DMS114 treated with DMSO at 0.1 percent for 48 hours (cell line): Measurements from ENCODE around the gene NBAS.
"Not testable (repeated sequence)": the region's sequence is repeated elsewhere in the genome, so short reads cannot be mapped to it uniquely, and the experiment has no call there.

Source experiments
- DNase-seq: peaks from one replicate; lab custom pipeline; 2025; ENCODE audit not compliant: unreplicated experiment; lab: John Stamatoyannopoulos, UW

NBAS gene

DNA sequence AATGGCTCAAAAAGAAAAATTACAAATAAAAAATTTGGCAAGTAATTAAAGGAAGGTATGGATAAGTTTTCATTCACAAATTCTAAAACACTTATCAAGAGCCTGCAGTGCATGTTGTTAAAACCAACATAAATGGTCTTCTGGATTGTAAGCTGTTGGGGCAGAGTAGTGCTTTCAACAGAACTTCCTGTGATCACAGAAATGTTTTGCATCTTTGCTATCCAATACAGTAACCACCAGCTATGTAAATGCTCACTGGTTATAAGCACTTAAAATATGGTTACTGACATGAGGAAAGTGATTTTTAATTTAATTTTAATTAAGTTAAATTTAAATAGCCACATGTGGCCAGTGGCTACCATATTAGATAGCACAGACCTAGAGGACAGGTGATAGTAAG lies 133.1 kb downstream of the NBAS start:
- no peak for DNase-seq

DNA sequence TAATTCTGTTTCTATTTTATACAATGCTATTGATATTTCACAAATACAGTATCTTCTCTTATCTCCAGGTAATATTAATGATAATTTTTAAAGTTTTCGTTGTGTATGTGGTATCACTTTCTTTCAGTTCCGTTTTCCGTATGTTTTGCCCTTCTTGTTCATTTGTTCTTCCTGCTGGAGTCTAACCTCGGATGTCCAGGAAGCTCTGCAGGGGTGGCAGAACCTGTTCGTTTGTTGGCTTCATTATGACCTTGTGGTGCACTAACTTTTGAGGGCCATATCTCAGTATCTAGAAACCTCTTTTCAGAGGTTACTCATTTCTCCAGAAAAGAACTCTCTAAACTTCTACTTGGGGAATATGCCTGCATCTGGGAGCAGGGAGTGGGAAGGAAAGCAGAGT lies 134.5 kb downstream of the NBAS start:
- DNase-seq = no peak

DNA sequence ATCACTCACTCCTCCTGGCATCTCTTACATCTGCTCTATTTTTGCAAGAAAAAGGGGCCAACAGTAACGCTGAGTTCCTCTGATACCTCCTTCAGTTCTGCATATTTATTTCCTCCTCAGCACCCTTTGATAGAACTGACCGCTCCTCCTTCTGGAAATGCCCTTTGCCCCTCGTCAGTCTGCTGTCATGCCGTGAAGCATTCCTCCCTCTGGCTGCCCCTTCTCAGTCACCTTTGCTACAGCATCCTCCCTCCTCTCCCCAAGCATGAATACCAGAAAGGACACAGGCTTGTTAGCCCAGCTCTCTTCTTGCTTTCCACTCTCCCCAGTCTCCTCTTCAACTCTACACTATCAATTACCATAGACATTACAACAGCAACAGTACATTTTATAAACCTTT lies 135.4 kb downstream of the NBAS start:
- no peak for DNase-seq

DNA sequence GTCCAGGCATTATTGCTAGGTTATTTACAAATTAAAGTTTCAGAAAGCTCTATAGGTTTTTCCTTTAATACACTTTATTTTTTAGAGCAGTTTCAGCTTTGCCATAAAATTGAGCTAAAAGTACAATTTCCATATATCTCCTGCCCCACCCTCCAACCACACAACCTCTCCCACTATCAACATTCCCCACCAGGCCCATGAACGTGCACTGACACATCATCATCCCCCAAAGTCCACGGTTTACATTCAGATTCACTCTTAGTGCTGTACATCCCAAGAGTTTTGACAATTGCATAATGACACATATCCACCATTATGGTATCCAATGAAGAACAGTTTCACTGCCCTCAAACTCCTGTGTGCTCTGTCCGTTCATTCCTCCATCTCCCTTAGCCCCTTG lies 139.4 kb downstream of the NBAS start:
- DNase-seq = no peak

DNA sequence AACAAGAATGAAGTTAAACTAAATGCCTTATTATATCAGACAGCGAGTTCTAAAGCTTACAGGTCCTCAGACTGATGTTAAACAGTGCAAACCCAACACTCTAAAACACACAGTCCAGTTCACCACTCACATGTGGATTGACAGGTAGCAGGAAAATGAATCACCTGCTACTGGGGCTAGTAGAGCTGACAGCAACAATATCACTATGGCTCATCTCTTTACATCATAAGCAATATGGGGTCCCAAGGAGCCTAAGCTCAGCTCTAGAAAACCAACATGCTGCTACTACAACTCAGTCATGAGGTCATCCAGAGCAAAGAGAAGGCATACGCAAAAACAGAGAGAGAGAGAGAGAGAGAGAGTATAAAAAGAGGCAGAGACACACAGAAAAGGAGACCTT lies 145.4 kb downstream of the NBAS start:
- no peak for DNase-seq

DNA sequence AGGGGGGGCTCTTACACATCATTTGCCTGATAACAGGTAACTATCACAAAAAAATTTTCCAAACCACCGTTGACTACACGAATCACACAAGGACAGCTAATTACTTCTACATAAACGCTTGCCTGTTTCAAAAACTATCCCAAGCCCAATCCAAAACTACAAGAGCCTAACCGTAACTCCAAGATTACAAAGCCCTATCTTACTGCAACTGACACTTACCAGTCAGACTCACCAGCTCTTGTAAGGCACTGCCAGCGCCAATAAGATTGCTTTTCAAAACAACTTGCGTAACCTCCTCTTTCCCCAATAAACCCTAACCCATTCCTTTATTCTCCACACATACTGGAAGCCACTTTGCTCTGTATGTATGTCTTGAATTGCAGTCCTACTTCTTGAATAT lies 148.4 kb downstream of the NBAS start:
- DNase-seq = no peak

DNA sequence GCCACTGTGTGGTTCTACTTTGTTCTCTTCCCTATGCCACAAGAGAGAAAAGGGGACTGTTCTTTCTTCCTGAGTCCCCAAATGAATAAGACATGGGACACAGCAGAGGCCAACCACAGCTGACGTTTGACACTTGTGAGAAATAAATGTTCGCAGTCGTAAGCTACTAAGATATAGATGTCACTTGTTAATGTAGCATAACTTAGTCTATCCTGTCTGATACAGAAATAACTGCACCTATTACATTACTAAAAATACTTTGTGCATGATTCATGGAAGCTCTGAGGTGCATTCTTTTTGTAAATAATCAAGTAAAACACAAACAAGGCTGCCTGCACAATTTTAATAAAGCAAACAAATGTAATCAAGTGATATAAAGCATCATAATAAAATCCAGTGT lies 148.8 kb downstream of the NBAS start:
- DNase-seq = no peak

DNA sequence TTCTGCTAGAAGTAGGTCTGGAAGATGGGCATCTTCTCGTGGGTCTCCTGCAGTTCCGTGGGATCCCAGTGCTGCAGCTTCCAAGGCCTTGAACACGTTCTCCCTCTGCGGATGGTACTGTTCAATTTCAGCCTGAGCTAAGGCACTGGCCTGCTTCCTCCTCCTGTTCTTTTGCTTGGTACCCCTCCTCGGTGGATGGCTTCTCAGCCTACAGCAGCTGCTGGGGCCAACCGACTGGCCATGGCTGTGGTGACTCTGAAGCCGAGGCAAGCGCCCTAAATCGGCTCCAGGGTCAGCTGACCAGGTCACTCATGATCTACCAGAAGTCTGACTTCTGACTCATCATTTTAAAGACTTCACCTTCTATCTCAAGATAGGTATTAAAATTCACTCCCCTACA lies 150.2 kb downstream of the NBAS start:
- DNase-seq = no peak

DNA sequence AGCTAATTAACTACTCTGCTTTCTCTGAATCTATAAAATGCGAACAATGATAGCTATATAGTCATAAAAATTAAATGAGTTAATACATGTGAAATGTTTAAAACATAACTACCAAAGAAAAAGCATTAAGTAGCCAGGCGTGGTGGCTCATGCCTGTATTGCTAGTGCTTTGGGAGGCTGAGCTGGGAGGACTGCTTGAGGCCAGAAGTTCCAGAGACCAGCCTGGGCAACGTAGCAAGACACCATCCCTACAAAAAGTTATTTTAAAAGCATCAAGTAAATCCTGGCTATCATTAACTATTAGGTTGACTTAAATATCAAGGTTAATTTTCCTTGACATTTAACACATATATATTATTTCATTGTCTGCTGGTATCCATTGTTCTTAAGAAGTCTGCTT lies 152.4 kb downstream of the NBAS start:
- DNase-seq = no peak

DNA sequence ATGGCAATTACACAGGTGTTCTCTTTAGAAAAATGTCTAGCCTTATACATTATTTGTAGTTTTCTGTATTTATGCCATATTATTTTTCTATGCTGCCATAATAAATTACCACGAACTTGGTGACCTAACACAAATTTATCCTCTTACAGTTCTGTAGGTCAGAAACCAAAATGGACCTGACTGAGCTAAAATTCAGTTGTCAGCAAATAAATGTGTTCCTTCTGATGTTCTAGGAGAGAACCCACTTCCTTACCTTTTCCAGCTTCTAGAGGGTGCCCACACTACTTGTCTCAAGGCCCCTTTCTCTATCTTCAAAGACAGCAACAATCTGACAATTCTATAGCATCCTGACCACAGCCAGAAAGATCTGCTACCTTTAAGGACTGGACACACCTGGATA lies 153.5 kb downstream of the NBAS start:
- no peak for DNase-seq

DNA sequence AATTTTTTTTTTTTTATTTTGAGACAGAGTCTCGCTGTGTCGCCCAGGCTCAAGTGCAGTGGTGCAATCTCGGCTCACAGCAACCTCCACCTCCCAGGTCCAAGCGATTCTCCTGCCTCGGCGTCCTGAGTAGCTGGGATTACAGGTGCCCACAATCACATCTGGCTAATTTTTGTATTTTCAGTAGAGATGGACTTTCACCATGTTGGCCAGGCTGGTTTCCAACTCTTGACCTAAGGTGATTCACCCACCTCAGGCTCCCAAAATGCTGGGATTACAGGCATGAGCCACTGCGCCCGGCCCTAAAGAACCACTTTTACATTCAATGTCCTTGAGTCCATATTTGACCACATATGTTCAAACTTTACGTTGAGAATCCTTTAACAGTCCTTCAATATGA lies 156.6 kb downstream of the NBAS start:
- not testable (repeated sequence) for DNase-seq

DNA sequence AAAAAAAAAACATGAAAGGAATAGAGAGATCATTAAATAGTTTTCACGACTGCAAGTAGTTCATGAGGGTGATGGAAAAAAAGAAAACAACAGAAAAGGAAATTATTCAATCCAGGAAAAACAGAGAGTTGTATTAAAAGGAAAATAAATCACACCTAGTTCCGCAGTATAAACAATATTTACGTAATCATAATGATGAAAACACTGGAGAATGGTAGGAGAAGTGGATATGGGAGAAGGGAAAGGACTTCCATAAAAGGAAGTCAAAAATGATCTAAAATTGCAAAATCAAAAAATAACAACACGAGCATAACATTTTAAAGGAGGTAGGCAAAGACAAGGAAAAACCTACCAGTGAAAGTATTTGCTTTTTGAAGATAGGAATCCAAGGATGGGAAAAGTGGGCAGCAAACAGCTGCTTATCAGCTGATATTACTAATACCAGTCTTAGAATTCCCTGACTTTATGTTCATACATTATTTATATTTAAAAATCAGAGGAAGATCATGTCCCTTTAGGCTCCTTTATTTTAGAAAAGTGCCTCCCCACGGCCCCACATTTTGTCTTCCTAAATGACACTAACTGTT lies 160.8 kb downstream of the NBAS start:
- DNase-seq = no peak

DNA sequence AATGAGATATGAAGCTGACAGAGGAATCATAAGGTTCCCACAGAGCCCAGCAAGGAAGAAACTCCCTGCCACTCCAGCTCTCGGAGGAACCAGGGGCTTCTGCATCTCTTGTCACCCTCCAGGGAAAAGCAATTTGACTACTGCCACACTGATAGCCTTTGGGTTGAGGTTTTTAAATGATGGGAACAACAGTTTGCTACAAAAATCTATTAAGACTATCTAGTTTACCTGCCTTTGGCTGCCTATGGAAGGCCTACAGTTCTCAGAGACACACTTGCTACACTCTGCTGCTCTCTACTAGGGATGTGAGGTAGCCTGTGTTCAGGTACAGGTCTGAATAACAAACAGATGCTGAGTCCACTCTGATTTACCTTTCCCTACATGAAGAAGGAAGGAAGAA lies 161.9 kb downstream of the NBAS start:
- DNase-seq = no peak

DNA sequence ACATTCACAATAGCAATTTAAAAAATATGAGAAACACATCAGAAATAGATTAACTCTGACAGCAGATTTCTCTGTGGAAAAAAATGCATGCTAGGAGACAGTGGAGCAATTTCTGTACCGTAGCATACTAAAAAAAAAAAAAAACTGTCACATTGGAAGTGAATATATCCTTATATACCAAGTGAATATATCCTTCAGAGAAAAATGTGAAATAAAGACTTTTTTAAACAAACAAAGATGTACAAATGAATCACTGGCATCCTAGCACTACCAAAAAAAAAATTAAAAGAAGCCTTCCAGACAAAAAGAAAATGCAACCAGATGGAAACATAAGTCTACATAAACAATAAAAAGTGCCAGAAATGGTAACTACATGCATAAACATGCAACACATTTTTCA lies 169.4 kb downstream of the NBAS start:
- DNase-seq = no peak

DNA sequence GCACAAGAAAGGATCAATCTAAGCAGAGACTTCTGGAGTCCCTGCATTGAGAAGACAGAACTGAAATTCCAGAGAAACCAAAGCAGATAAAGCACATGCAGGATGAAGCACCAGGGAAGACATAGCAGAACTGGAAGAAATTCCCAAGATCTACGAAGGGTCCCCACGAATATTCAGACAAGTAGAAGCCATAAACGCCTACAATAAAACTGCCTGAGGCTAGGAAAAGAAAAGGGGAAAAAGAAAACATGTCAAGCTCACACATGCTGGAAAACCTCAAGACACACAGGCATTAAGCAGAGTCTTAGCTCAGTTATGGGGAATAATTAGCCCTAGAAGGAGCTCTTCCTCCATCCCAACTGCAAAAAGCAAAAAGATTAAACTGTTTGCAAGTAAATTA lies 171.2 kb downstream of the NBAS start:
- DNase-seq = no peak

DNA sequence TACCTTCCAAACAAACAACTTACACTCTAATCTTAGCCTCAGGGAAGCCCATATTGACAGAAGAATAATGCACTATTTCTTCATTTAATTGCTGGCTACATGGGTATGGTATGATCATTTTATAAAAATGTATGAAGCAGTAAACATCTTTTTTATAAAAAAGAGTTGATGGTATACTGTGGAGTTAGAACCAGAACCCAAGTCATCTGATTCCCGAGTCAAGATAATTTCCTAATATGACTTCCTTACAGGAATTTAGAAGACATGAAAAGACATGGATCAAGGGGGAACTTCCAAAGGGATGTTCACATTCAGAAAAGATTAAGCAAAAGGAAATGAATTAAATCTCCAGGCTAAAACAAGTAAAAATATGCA lies 171.8 kb downstream of the NBAS start:
- no peak for DNase-seq

DNA sequence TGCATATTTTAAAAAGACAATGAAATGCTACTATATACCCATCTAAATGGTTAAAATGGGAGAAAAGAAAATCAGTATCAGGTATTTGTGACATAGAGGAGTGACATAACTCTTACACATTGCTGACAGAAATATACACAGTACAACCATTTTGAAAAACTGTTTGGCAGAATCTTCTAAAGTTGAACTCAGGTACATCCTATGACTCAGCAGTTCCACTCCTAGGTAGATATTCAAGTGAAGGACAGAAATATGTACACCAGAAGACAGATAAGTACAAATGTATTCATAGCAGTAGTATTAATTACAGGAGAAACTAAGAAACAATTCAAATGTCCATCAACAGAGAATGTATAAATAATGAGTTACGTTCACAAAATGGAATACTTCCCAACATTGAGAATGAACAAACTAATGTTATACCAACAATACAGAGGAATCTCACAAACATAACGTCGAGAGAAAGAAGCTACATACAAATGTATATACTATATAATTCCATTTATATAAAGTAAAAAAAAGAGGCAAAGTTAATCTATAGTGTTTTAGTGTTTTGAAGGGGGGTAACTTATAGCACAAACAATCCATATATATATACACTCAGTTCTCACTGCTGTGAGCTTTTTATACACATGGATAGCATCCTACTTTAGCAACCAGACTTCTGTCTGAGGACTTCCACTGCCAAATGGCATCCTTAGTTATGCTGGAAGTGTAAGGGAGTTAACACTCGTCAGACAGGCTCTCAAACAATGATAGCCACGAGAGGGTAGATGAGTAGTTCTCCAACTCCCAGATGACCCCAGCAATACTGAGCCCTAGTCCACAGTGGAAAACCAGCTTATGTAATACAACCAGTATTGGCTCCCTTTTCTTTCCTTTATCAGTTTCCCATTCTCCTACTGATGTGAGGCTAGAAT lies 172.5 kb downstream of the NBAS start:
- DNase-seq = no peak

DNA sequence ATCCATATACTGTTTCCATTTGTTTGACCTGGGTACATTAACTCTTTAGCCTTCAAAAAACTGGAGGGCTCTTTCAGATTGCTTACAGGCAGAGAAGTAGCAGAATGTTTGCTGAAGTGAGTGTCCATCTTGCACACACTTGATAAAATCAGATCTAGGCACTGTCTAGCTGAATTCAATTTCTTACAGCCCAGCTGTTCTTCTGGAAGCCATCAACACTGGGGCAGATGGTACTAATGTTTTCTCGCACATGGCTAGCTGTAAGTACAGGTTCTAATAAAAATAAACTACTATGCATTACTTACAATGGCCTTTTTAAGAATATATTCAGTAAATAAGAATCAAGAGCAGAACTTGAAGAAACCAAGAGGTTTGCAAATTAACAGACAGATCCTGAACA lies 175.9 kb downstream of the NBAS start:
- DNase-seq = no peak

DNA sequence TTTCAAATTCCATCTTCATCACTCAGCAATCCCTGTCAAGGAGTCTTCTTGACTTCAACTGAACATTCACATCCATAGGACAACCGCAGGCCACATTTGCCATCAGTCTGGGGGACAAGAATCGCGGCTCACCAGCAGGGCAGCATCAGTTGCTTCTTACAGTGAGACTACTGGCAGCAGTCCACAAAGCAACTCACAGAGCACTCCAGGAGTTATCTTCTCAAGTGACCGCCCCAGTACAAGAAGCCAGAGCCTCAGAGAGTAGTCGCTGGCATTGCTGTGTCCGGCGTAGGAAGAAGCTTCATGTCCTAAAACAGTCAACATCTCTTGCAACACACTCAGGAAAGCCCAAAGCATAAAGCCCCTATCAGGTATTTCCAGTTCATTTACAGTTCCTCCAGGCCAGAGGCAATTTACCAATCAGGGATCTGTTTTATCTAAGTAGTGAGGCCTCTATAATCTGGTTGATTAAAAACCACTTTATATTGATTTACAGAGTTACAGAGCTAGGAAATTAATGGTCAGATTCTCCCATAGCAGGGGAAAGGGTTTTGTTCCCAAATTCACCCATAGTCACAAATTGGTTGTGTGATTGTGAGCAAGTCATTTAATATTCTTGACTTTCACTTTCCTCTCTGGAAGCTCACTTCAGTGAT lies 177.3 kb downstream of the NBAS start:
- no peak for DNase-seq

DNA sequence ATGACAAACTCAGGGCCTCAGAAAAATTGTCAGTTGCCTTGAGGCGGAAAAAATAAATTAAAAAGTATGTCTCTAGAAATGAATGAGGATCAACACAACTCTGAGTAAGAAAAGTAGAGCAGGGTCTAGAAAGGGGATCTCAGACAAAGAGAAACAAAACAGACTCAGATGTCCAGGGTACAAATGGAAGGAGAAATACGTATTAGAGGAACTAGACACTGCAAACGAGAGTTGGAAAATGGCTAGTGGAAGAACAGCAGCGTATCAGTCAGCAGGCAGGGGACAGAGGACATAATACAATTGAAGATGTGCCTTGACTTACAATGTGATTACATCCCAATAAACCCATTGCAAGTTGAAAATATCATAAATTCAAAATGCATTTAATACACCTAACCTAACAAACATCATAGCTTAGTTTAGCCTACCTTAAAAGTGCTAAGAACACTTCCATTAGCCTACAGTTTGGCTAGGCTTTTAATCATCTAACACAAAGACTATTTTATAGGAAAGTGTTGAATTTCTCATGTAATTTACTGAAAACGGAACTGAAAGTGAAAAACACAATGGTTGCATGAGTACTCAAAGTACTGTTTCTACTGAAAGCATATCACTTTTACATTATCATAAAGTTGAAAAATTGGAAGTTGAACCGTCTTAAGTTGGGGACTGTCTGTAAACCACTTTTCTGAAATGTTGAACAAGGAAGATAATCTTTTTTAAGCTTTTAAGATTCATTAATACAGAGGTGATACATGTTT lies 182.8 kb downstream of the NBAS start:
- no peak for DNase-seq

DNA sequence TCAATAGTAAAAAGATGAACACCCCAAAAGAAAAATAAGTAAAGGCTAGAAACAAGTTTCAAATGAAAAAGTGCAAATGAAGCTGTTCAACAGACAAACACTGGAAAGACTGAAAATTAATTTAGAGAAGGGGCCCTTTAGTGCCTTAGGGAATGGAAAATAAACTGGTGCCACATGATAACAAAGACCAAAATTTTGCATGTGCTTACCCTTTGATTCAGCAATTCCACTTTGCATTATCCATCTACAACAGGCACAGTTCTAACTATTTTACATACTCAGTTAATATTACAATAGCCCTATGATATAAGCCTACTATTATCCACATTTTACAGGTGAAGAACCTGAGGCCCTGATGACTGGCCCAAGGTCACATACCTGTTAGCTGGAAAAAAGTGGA lies 183.9 kb downstream of the NBAS start:
- no peak for DNase-seq

DNA sequence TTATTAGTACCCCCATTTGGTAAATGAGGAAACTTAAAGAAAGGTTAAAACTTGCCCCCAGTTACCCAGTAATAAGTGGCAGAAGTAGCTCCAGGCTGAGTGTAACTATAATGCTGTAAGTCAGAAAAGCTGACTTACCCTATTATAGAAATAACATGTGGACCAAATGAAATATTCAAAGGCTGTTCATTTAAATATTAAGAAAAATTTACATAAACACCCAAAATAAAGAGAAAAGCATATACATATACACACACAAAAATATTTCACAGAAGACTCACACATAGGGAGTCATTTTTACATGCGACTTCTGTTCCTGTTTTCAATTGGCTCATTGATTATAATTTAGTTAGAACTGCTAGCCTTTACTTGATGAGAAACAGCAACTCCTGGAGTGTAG lies 189.1 kb downstream of the NBAS start:
- DNase-seq = no peak
